Activated naive CD4-positive, alpha-beta T cell treated with anti-CD3 and anti-CD28 coated beads, Interleukin-2, amount 50 U/mL, for 24 hours (primary cell): ENCODE measurements around the gene NOP14.
"Not testable (repeated sequence)": the region's sequence is repeated elsewhere in the genome, so short reads cannot be mapped to it uniquely, and the experiment has no call there.

Source experiments
- H3K27ac Mint-ChIP-seq: one replicate; pipeline ENCODE4 v1.8.0; 2021; ENCODE audit warnings: mild to moderate bottlenecking, mixed read lengths
- H3K27me3 Mint-ChIP-seq: one replicate; pipeline ENCODE4 v1.8.0; 2021; ENCODE audit warnings: mixed read lengths
- H3K36me3 Mint-ChIP-seq: one replicate; pipeline ENCODE4 v1.8.0; 2021; ENCODE audit warnings: mixed read lengths
- H3K4me1 Mint-ChIP-seq: one replicate; pipeline ENCODE4 v1.8.0; 2021; ENCODE audit warnings: mixed read lengths
- H3K4me3 Mint-ChIP-seq: one replicate; pipeline ENCODE4 v1.8.0; 2021; ENCODE audit warnings: mild to moderate bottlenecking, mixed read lengths
- H3K9me3 Mint-ChIP-seq: one replicate; pipeline ENCODE4 v1.8.0; 2021; ENCODE audit warnings: mixed read lengths

NOP14 gene

GRCh38 chr4:2963175-2963965 lies at the start of gene NOP14, which contains the start of gene GRK4:
TSS of gene NOP14 (minus strand) at chr4:2963406. CDS start at chr4:2963319, 87 bp downstream.
TSS of gene GRK4 (plus strand) at chr4:2963571. CDS start at chr4:2964071, 500 bp downstream.
- Mint-ChIP-seq H3K4me1 (peaks cover 28% of the 10 kb centered on the region), H3K4me3 (peak within 1 kb of the TSS; percentile 95), H3K27me3 (no peaks in the 10 kb centered on the region), H3K27ac (peak within 1 kb of the TSS; percentile 88), H3K36me3 (peaks cover 11% of the 10 kb centered on the region), H3K9me3 (no peaks in the 10 kb centered on the region)

- Mint-ChIP-seq H3K36me3 (no peaks in the 10 kb centered on the region), H3K27ac (no peak overlapping the region), H3K9me3 (no peaks in the 10 kb centered on the region), H3K4me1 (no peaks in the 10 kb centered on the region), H3K4me3 (no peak overlapping the region), H3K27me3 (no peaks in the 10 kb centered on the region)
Measured at GRCh38 chr4:3011456-3012220, 48.4 kb upstream of the NOP14 start.

- Mint-ChIP-seq H3K9me3 (no peaks in the 10 kb centered on the region), H3K27ac (no peak overlapping the region), H3K4me3 (no peak overlapping the region), H3K27me3 (no peaks in the 10 kb centered on the region), H3K4me1 (no peaks in the 10 kb centered on the region), H3K36me3 (no peaks in the 10 kb centered on the region)
Measured at GRCh38 chr4:3010998-3011397, 47.8 kb upstream of the NOP14 start.

- Mint-ChIP-seq H3K4me3 (no peak overlapping the region), H3K27me3 (no peaks in the 10 kb centered on the region), H3K27ac (no peak overlapping the region), H3K4me1 (no peaks in the 10 kb centered on the region), H3K36me3 (no peaks in the 10 kb centered on the region), H3K9me3 (no peaks in the 10 kb centered on the region)
Measured at GRCh38 chr4:3010577-3010976, 47.4 kb upstream of the NOP14 start.

GRCh38 chr4:3009422-3009821 lies 46.2 kb upstream of the NOP14 start:
- Mint-ChIP-seq H3K9me3 (no peaks in the 10 kb centered on the region), H3K36me3 (no peaks in the 10 kb centered on the region), H3K4me3 (no peak overlapping the region), H3K27me3 (no peaks in the 10 kb centered on the region), H3K27ac (no peak overlapping the region), H3K4me1 (no peaks in the 10 kb centered on the region)

GRCh38 chr4:3007724-3008123 lies 44.5 kb upstream of the NOP14 start:
- no peak overlapping the region for H3K4me3 Mint-ChIP-seq
- H3K4me1 Mint-ChIP-seq, result no peaks in the 10 kb centered on the region
- no peaks in the 10 kb centered on the region for H3K9me3 Mint-ChIP-seq
- no peaks in the 10 kb centered on the region for H3K27me3 Mint-ChIP-seq
- no peaks in the 10 kb centered on the region for H3K36me3 Mint-ChIP-seq
- no peak overlapping the region for H3K27ac Mint-ChIP-seq

- Mint-ChIP-seq H3K4me3 (no peak overlapping the region), H3K9me3 (no peaks in the 10 kb centered on the region), H3K4me1 (no peaks in the 10 kb centered on the region), H3K27ac (no peak overlapping the region), H3K36me3 (no peaks in the 10 kb centered on the region), H3K27me3 (no peaks in the 10 kb centered on the region)
Measured at GRCh38 chr4:2996415-2996814, 33.2 kb upstream of the NOP14 start.

- Mint-ChIP-seq H3K4me3 (no peak overlapping the region), H3K4me1 (no peaks in the 10 kb centered on the region), H3K27me3 (no peaks in the 10 kb centered on the region), H3K9me3 (no peaks in the 10 kb centered on the region), H3K36me3 (no peaks in the 10 kb centered on the region), H3K27ac (no peak overlapping the region)
Measured at GRCh38 chr4:2995546-2996265, 32.5 kb upstream of the NOP14 start.

GRCh38 chr4:2994917-2995316 lies 31.7 kb upstream of the NOP14 start:
- H3K27ac Mint-ChIP-seq, result no peak overlapping the region
- H3K27me3 Mint-ChIP-seq, result no peaks in the 10 kb centered on the region
- H3K9me3 Mint-ChIP-seq, result no peaks in the 10 kb centered on the region
- no peak overlapping the region for H3K4me3 Mint-ChIP-seq
- H3K4me1 Mint-ChIP-seq, result no peaks in the 10 kb centered on the region
- no peaks in the 10 kb centered on the region for H3K36me3 Mint-ChIP-seq

- no peak overlapping the region for H3K27ac Mint-ChIP-seq
- no peaks in the 10 kb centered on the region for H3K4me1 Mint-ChIP-seq
- H3K9me3 Mint-ChIP-seq, result no peaks in the 10 kb centered on the region
- no peaks in the 10 kb centered on the region for H3K36me3 Mint-ChIP-seq
- no peak overlapping the region for H3K4me3 Mint-ChIP-seq
- no peaks in the 10 kb centered on the region for H3K27me3 Mint-ChIP-seq
Measured at GRCh38 chr4:2991243-2991642, 28.0 kb upstream of the NOP14 start.

GRCh38 chr4:2983715-2984114 lies 20.5 kb upstream of the NOP14 start:
- not testable (repeated sequence) for H3K27ac Mint-ChIP-seq

GRCh38 chr4:2982012-2982411 lies 18.8 kb upstream of the NOP14 start:
- Mint-ChIP-seq H3K27ac (no peak overlapping the region), H3K4me3 (no peak overlapping the region), H3K36me3 (no peaks in the 10 kb centered on the region)

More at GRCh38 chr4:2983715-2984114, 20.5 kb upstream of the NOP14 start:
- not testable (repeated sequence) for H3K4me3 Mint-ChIP-seq, H3K36me3 Mint-ChIP-seq, H3K4me1 Mint-ChIP-seq, H3K9me3 Mint-ChIP-seq, H3K27me3 Mint-ChIP-seq

GRCh38 chr4:2981256-2981819 lies 18.1 kb upstream of the NOP14 start:
- H3K36me3 Mint-ChIP-seq, result no peaks in the 10 kb centered on the region
- H3K4me3 Mint-ChIP-seq, result no peak overlapping the region
- peaks cover 4% of the 10 kb centered on the region for H3K4me1 Mint-ChIP-seq
- H3K9me3 Mint-ChIP-seq, result no peaks in the 10 kb centered on the region
- no peaks in the 10 kb centered on the region for H3K27me3 Mint-ChIP-seq
- no peak overlapping the region for H3K27ac Mint-ChIP-seq

More at GRCh38 chr4:2982012-2982411, 18.8 kb upstream of the NOP14 start:
- Mint-ChIP-seq H3K27me3 (no peaks in the 10 kb centered on the region), H3K9me3 (no peaks in the 10 kb centered on the region), H3K4me1 (peaks cover 4% of the 10 kb centered on the region)

- Mint-ChIP-seq H3K9me3 (no peaks in the 10 kb centered on the region), H3K27me3 (no peaks in the 10 kb centered on the region), H3K4me1 (peaks cover 4% of the 10 kb centered on the region), H3K27ac (no peak overlapping the region), H3K4me3 (no peak overlapping the region), H3K36me3 (peaks cover 2% of the 10 kb centered on the region)
Measured at GRCh38 chr4:2977211-2978088, 14.2 kb upstream of the NOP14 start.

- no peaks in the 10 kb centered on the region for H3K9me3 Mint-ChIP-seq
- no peaks in the 10 kb centered on the region for H3K27me3 Mint-ChIP-seq
- H3K36me3 Mint-ChIP-seq, result peaks cover 2% of the 10 kb centered on the region
- H3K4me1 Mint-ChIP-seq, result no peaks in the 10 kb centered on the region
- no peak overlapping the region for H3K27ac Mint-ChIP-seq
- H3K4me3 Mint-ChIP-seq, result no peak overlapping the region
Measured at GRCh38 chr4:2971275-2971674, 8.1 kb upstream of the NOP14 start.
